Measurements from ENCODE around the gene EFNB3. TPM values are rescaled to one million over a fixed set of nuclear protein-coding genes. Genes with fewer than 3 reads are reported as not detected.

The EFNB3 gene
- total and polyA plus RNA-seq, 2 of the 13 experiments (the other 11 are each of a cell fraction or from before 2014, with no cell fraction given), result 0.07 to 0.25 TPM

DNA sequence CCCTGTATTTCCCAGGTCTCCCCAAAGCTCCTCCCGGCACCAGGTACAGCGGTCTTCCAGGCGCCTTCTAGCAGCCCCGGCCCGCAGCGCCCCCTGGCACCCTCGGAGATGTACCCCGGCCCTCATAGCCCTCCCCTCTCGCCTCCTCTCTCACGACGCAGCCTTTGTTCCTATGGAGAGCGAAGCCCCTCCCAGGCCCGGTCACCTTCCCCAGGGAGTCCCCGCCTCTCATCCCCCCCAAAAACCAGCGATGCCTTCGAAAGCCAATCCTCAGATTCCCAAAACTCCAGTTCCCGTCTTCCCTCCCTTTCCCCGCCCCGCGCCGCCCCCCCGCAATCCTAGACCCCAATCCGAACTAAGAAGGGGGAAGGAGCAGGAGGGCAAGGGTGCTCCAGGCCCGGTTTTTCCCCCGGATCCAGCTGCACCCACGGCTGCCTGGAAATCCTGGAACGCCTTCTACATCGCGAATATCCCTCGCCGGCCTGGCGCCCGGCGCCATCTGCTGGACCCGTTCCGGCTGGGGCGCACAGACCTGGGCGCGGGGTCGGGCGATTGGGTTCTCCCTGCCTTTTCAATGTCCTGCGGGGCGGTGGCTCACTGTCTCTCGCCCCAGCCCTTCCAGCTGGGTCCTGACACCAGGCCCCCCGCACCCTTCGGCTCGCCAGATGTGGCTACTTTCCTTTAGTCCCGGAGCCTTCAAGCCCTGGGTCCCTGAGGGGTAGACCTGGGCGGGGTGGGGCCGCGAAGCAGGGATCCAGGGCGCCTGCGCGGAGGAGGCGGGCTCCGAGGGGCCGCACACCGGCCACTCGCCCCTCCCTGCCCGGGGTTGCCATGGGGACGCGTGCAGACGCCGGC lies 12.1 kb downstream of the EFNB3 start, which contains the start of gene DNAH2 (continued):
- TF ChIP-seq, protein P1, sequence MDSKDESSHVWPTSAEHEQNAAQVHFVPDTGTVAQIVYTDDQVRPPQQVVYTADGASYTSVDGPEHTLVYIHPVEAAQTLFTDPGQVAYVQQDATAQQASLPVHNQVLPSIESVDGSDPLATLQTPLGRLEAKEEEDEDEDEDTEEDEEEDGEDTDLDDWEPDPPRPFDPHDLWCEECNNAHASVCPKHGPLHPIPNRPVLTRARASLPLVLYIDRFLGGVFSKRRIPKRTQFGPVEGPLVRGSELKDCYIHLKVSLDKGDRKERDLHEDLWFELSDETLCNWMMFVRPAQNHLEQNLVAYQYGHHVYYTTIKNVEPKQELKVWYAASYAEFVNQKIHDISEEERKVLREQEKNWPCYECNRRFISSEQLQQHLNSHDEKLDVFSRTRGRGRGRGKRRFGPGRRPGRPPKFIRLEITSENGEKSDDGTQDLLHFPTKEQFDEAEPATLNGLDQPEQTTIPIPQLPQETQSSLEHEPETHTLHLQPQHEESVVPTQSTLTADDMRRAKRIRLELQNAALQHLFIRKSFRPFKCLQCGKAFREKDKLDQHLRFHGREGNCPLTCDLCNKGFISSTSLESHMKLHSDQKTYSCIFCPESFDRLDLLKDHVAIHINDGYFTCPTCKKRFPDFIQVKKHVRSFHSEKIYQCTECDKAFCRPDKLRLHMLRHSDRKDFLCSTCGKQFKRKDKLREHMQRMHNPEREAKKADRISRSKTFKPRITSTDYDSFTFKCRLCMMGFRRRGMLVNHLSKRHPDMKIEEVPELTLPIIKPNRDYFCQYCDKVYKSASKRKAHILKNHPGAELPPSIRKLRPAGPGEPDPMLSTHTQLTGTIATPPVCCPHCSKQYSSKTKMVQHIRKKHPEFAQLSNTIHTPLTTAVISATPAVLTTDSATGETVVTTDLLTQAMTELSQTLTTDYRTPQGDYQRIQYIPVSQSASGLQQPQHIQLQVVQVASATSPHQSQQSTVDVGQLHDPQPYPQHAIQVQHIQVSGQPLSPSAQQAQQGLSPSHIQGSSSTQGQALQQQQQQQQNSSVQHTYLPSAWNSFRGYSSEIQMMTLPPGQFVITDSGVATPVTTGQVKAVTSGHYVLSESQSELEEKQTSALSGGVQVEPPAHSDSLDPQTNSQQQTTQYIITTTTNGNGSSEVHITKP (CRISPR knock-in tag; IDR thresholded peaks at IDR 0.05; ENCODE audit: low read depth), result peak; percentile 50; the same call in 1 of the 2 replicates
- TF ChIP-seq RXRB (CRISPR knock-in tag; IDR thresholded peaks at IDR 0.05; ENCODE audit: borderline replicate concordance) (0 out of 2 replicates have a peak, but pooled peaks have one; percentile 45), SSRP1 (CRISPR knock-in tag; IDR thresholded peaks at IDR 0.05) (no peak), REPIN1 (CRISPR knock-in tag; IDR thresholded peaks at IDR 0.05; ENCODE audit: borderline replicate concordance, low read depth) (peak; percentile 49; the same call in 1 of the 2 replicates), HNRNPLL (IDR thresholded peaks at IDR 0.05; ENCODE audit: low read depth, low read length, poor library complexity, severe bottlenecking) (peak; percentile 69), HDAC1 (CRISPR knock-in tag; IDR thresholded peaks at IDR 0.05) (peak; percentile 75), ARNT2 (CRISPR knock-in tag; IDR thresholded peaks at IDR 0.05; ENCODE audit: low read depth) (no peak), SMYD3 (CRISPR knock-in tag; IDR thresholded peaks at IDR 0.05) (no peak), ZMAT3 (CRISPR knock-in tag; conservative IDR thresholded peaks at IDR 0.05) (peak; percentile 59; the same call in 1 of the 2 replicates), SP4 (CRISPR knock-in tag; IDR thresholded peaks at IDR 0.05) (0 out of 2 replicates have a peak, but pooled peaks have one; percentile 33), ZNF143 (CRISPR knock-in tag; IDR thresholded peaks at IDR 0.05) (peak; percentile 48; the same call in 1 of the 2 replicates), ZSCAN29 (CRISPR knock-in tag; conservative IDR thresholded peaks at IDR 0.05) (peak; percentile 46; the same call in 1 of the 2 replicates), ZFY (CRISPR knock-in tag; IDR thresholded peaks at IDR 0.05) (peak; percentile 50)
- TF ChIP-seq, protein P2, sequence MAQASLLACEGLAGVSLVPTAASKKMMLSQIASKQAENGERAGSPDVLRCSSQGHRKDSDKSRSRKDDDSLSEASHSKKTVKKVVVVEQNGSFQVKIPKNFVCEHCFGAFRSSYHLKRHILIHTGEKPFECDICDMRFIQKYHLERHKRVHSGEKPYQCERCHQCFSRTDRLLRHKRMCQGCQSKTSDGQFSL (CRISPR knock-in tag; IDR thresholded peaks at IDR 0.05), result peak; percentile 50; the same call in 1 of the 2 replicates
- TF ChIP-seq, protein P3, sequence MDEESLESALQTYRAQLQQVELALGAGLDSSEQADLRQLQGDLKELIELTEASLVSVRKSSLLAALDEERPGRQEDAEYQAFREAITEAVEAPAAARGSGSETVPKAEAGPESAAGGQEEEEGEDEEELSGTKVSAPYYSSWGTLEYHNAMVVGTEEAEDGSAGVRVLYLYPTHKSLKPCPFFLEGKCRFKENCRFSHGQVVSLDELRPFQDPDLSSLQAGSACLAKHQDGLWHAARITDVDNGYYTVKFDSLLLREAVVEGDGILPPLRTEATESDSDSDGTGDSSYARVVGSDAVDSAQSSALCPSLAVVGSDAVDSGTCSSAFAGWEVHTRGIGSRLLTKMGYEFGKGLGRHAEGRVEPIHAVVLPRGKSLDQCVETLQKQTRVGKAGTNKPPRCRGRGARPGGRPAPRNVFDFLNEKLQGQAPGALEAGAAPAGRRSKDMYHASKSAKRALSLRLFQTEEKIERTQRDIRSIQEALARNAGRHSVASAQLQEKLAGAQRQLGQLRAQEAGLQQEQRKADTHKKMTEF (CRISPR knock-in tag; IDR thresholded peaks at IDR 0.05), result peak; percentile 48; the same call in 1 of the 2 replicates
- TF ChIP-seq, protein P4, sequence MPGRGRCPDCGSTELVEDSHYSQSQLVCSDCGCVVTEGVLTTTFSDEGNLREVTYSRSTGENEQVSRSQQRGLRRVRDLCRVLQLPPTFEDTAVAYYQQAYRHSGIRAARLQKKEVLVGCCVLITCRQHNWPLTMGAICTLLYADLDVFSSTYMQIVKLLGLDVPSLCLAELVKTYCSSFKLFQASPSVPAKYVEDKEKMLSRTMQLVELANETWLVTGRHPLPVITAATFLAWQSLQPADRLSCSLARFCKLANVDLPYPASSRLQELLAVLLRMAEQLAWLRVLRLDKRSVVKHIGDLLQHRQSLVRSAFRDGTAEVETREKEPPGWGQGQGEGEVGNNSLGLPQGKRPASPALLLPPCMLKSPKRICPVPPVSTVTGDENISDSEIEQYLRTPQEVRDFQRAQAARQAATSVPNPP (CRISPR knock-in tag; IDR thresholded peaks at IDR 0.05), result 0 out of 2 replicates have a peak, but pooled peaks have one; percentile 32
- TF ChIP-seq, protein P5, sequence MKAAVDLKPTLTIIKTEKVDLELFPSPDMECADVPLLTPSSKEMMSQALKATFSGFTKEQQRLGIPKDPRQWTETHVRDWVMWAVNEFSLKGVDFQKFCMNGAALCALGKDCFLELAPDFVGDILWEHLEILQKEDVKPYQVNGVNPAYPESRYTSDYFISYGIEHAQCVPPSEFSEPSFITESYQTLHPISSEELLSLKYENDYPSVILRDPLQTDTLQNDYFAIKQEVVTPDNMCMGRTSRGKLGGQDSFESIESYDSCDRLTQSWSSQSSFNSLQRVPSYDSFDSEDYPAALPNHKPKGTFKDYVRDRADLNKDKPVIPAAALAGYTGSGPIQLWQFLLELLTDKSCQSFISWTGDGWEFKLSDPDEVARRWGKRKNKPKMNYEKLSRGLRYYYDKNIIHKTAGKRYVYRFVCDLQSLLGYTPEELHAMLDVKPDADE (CRISPR knock-in tag; IDR thresholded peaks at IDR 0.05), result no peak

All from HepG2 (cell line).